Naive thymus-derived CD8-positive, alpha-beta T cell (primary cell): Measurements from ENCODE around the gene INPP5A. TPM values are rescaled to one million over a fixed set of nuclear protein-coding genes. Genes with fewer than 3 reads are reported as not detected.
"Not testable (repeated sequence)": the region's sequence is repeated elsewhere in the genome, so short reads cannot be mapped to it uniquely, and the experiment has no call there.

Experiments
- ATAC-seq, 2 donors: fragments of 150-1000 bp; cut with Tn5 transposase in 1 of 2; sonication (Bioruptor Pico), chemical (Tn5 transposase) in 1 of 2; 1 replicate in 1 of 2; 2 replicates in 1 of 2; pipeline ENCODE4 v1.10.0; 2021; ENCODE audit warnings: mild to moderate bottlenecking in 2 of 2, moderate library complexity in 2 of 2
- POLR2A ChIA-PET: fragments of 350-600 bp; sonication (Branson Sonifier 250); formaldehyde crosslinking; loops from one replicate; lab custom pipeline; 2021; ENCODE audit warnings: antibody characterized with exemption; lab: Charles Lee
- DNase-seq, 10 donors: peaks; one replicate each; pipeline versions ENCODE4 v3.0.0 to v3.0.0-alpha.2; 2020 to 2022
- H3K27ac Mint-ChIP-seq, 10 donors: one replicate each; pipeline ENCODE4 v1.8.0; 2020 to 2022; ENCODE audit warnings: mild to moderate bottlenecking in 10 of 10, mixed read lengths in 10 of 10, moderate library complexity in 4 of 10, inconsistent platforms in 1 of 10
- H3K27me3 Mint-ChIP-seq, 5 donors: one replicate each; pipeline ENCODE4 v1.8.0; 2021 to 2022; ENCODE audit warnings: mixed read lengths in 5 of 5
- H3K36me3 Mint-ChIP-seq, 3 donors: one replicate each; pipeline ENCODE4 v1.8.0; 2020 to 2022; ENCODE audit warnings: mixed read lengths in 3 of 3, mild to moderate bottlenecking in 2 of 3, inconsistent platforms in 1 of 3
- H3K4me1 Mint-ChIP-seq, 4 donors: one replicate each; pipeline ENCODE4 v1.8.0; 2021 to 2022; ENCODE audit warnings: mixed read lengths in 4 of 4
- H3K4me3 Mint-ChIP-seq, 10 donors: one replicate each; pipeline ENCODE4 v1.8.0; 2020 to 2022; ENCODE audit warnings: mild to moderate bottlenecking in 10 of 10, mixed read lengths in 10 of 10, moderate library complexity in 6 of 10, inconsistent platforms in 1 of 10
- H3K9me3 Mint-ChIP-seq, 9 donors: one replicate each; pipeline ENCODE4 v1.8.0; 2020 to 2022; ENCODE audit warnings: mixed read lengths in 9 of 9, mild to moderate bottlenecking in 3 of 9, inconsistent platforms in 1 of 9, moderate library complexity in 1 of 9
- polyA plus RNA-seq, 3 donors: library from polyadenylated mRNA; unstranded; fragments of 300-500 nt; fragmentation: Illumina TruSeq; gene quantifications; one replicate each; pipeline ENCODE4 v1.2.3, GENCODE V29; 2021
- total RNA-seq, 8 experiments: library from RNA in 2 of 8; stranded (reverse) in 2 of 8; gene quantifications; one replicate each; pipeline ENCODE4 v1.2.3 and lab custom pipeline; 2021 to 2026

The INPP5A gene
- total and polyA plus RNA-seq, 5 experiments from 2014 or later: 0.51 to 33.7 (median 3.9) TPM

- H3K9me3 Mint-ChIP-seq: no peaks in the 10 kb centered on the region
- DNase-seq (no peak), ATAC-seq (peak in 1 of 2 donors; percentile 28)
- H3K27me3 Mint-ChIP-seq: no peaks in the 10 kb centered on the region
- H3K27ac Mint-ChIP-seq: peak overlapping the region in 5 of 10 donors; percentile 20 to 87 (median 58)
- H3K4me1 Mint-ChIP-seq: peaks cover 8 to 31% (median 16%) of the 10 kb centered on the region in 4 donors
- POLR2A ChIA-PET: interaction anchor here (1.0 to 1.6 kb wide), 4 partner anchors 16 to 30 kb away, joined by 3 to 7 read pairs (median 4); no protein-coding TSS in a partner anchor
- H3K36me3 Mint-ChIP-seq: no peaks in the 10 kb centered on the region
- peak overlapping the region in 2 of 10 donors; percentile 60 for H3K4me3 Mint-ChIP-seq
These were observed 33.4 kb downstream of the INPP5A start for GRCh38 chr10:132570771-132571649.

GRCh38 chr10:132571650-132572544 lies 34.3 kb downstream of the INPP5A start:
- Mint-ChIP-seq H3K9me3 (no peaks in the 10 kb centered on the region), H3K4me1 (peaks cover 16 to 34% (median 22%) of the 10 kb centered on the region in 4 donors), H3K27ac (peak overlapping the region in 7 of 10 donors; percentile 20 to 87 (median 72)), H3K4me3 (peak overlapping the region in 4 of 10 donors; percentile 22 to 60 (median 57)), H3K36me3 (no peaks in the 10 kb centered on the region), H3K27me3 (no peaks in the 10 kb centered on the region)
- POLR2A ChIA-PET: interaction anchor here (1.4 to 1.6 kb wide), 3 partner anchors 17 to 27 kb away, joined by 3 to 7 read pairs (median 5); no protein-coding TSS in a partner anchor
- DNase-seq (peak in 2 of 10 donors; percentile 61 to 81), ATAC-seq (peak; percentile 64 to 81)

GRCh38 chr10:132572545-132572937 lies 35.0 kb downstream of the INPP5A start:
- ATAC-seq: no peak
- H3K36me3 Mint-ChIP-seq: no peaks in the 10 kb centered on the region
- no peak overlapping the region for H3K27ac Mint-ChIP-seq
- H3K4me1 Mint-ChIP-seq: peaks cover 22 to 38% (median 24%) of the 10 kb centered on the region in 4 donors
- DNase-seq: no peak
- no peaks in the 10 kb centered on the region for H3K27me3 Mint-ChIP-seq
- POLR2A ChIA-PET: interaction anchor here (1.5 kb wide), 1 partner anchor 17 kb away, joined by 7 read pairs; no protein-coding TSS in a partner anchor
- no peak overlapping the region for H3K4me3 Mint-ChIP-seq
- no peaks in the 10 kb centered on the region for H3K9me3 Mint-ChIP-seq

GRCh38 chr10:132572946-132573345 lies 35.4 kb downstream of the INPP5A start:
- POLR2A ChIA-PET, H3K4me3 Mint-ChIP-seq, H3K27ac Mint-ChIP-seq, DNase-seq, ATAC-seq, H3K27me3 Mint-ChIP-seq, H3K36me3 Mint-ChIP-seq, H3K9me3 Mint-ChIP-seq: not testable (repeated sequence)
- H3K4me1 Mint-ChIP-seq: peaks cover 25 to 41% (median 27%) of the 10 kb centered on the region in 4 donors

- Mint-ChIP-seq H3K4me1 (peaks cover 33 to 52% (median 38%) of the 10 kb centered on the region in 4 donors), H3K27me3 (no peaks in the 10 kb centered on the region), H3K4me3 (no peak overlapping the region), H3K27ac (no peak overlapping the region), H3K36me3 (no peaks in the 10 kb centered on the region), H3K9me3 (no peaks in the 10 kb centered on the region)
- no peak for ATAC-seq
- DNase-seq: no peak
- POLR2A ChIA-PET: no interaction called here
These were observed 36.7 kb downstream of the INPP5A start for GRCh38 chr10:132574288-132574687.

GRCh38 chr10:132574783-132575319 lies 37.3 kb downstream of the INPP5A start:
- no peaks in the 10 kb centered on the region for H3K27me3 Mint-ChIP-seq
- DNase-seq (no peak), ATAC-seq (no peak)
- no peaks in the 10 kb centered on the region for H3K36me3 Mint-ChIP-seq
- H3K4me3 Mint-ChIP-seq: peak overlapping the region in 3 of 10 donors; percentile 6 to 34 (median 22)
- peak overlapping the region in 3 of 10 donors; percentile 49 to 57 (median 51) for H3K27ac Mint-ChIP-seq
- POLR2A ChIA-PET: no interaction called here
- no peaks in the 10 kb centered on the region for H3K9me3 Mint-ChIP-seq
- H3K4me1 Mint-ChIP-seq: peaks cover 33 to 56% (median 41%) of the 10 kb centered on the region in 4 donors

- Mint-ChIP-seq H3K4me3 (peak overlapping the region in 5 of 10 donors; percentile 6 to 34 (median 30)), H3K4me1 (peaks cover 32 to 56% (median 45%) of the 10 kb centered on the region in 4 donors), H3K27me3 (no peaks in the 10 kb centered on the region), H3K36me3 (peaks cover 0 to 6% (median under 1%) of the 10 kb centered on the region in 3 donors), H3K9me3 (no peaks in the 10 kb centered on the region), H3K27ac (peak overlapping the region in 8 of 10 donors; percentile 11 to 71 (median 40))
- DNase-seq (no peak), ATAC-seq (peak in 1 of 2 donors; percentile 22)
- POLR2A ChIA-PET: interaction anchor here (0.6 to 0.7 kb wide), 2 partner anchors 12 to 16 kb away, joined by 3 to 5 read pairs; no protein-coding TSS in a partner anchor
These were observed 38.0 kb downstream of the INPP5A start for GRCh38 chr10:132575320-132576201.

- H3K9me3 Mint-ChIP-seq: no peaks in the 10 kb centered on the region
- H3K27me3 Mint-ChIP-seq: no peaks in the 10 kb centered on the region
- no peak overlapping the region for H3K4me3 Mint-ChIP-seq
- DNase-seq: no peak
- ATAC-seq: no peak
- H3K27ac Mint-ChIP-seq: peak overlapping the region in 2 of 10 donors; percentile 59 to 60
- POLR2A ChIA-PET: no interaction called here
- peaks cover 36 to 67% (median 55%) of the 10 kb centered on the region in 4 donors for H3K4me1 Mint-ChIP-seq
- peaks cover under 1 to 13% (median 11%) of the 10 kb centered on the region in 3 donors for H3K36me3 Mint-ChIP-seq
These were observed 39.2 kb downstream of the INPP5A start for GRCh38 chr10:132576671-132577349.

- Mint-ChIP-seq H3K9me3 (no peaks in the 10 kb centered on the region), H3K4me1 (peaks cover 33 to 70% (median 59%) of the 10 kb centered on the region in 4 donors), H3K4me3 (peak overlapping the region in 3 of 10 donors; percentile 18 to 65 (median 34)), H3K27ac (peak overlapping the region in 3 of 10 donors; percentile 43 to 60 (median 48)), H3K27me3 (no peaks in the 10 kb centered on the region), H3K36me3 (peaks cover 3 to 13% (median 11%) of the 10 kb centered on the region in 3 donors)
- POLR2A ChIA-PET: no interaction called here
- ATAC-seq (no peak), DNase-seq (no peak)
These were observed 39.9 kb downstream of the INPP5A start for GRCh38 chr10:132577350-132578003.

GRCh38 chr10:132578287-132578951 lies 40.8 kb downstream of the INPP5A start:
- Mint-ChIP-seq H3K27ac (peak overlapping the region in 6 of 10 donors; percentile 11 to 83 (median 48)), H3K9me3 (no peaks in the 10 kb centered on the region), H3K36me3 (peaks cover 3 to 13% (median 11%) of the 10 kb centered on the region in 3 donors), H3K4me3 (peak overlapping the region in 7 of 10 donors; percentile 4 to 65 (median 52)), H3K4me1 (peaks cover 41 to 79% (median 68%) of the 10 kb centered on the region in 4 donors), H3K27me3 (no peaks in the 10 kb centered on the region)
- DNase-seq: no peak
- POLR2A ChIA-PET: no interaction called here
- ATAC-seq: no peak
